HepG2 (cell line): ENCODE data around the gene RABGGTA. TPM values are rescaled to one million over a fixed set of nuclear protein-coding genes. Genes with fewer than 3 reads are reported as not detected.

Experiments
- ETV5 ChIP-seq: IDR thresholded peaks from 2 replicates; pipeline ENCODE4 v1.6.1; 2018; ENCODE audit warnings: missing biosample characterization, missing genetic modification reagents, inconsistent platforms, borderline replicate concordance
- GZF1 ChIP-seq: sonication (generic); formaldehyde crosslinking; IDR thresholded peaks from 2 replicates; pipeline ENCODE4 v1.5.1; 2020; ENCODE audit warnings: mild to moderate bottlenecking, missing genetic modification reagents
- KLF16 ChIP-seq, 2 experiments: sonication (generic) in 1 of 2; formaldehyde crosslinking in 1 of 2; IDR thresholded peaks; 2 replicates each; pipeline versions ENCODE4 v1.6.1 to v1.8.0; 2016 to 2023; ENCODE audit warnings: missing genetic modification reagents in 2 of 2, missing compliant biosample characterization in 1 of 2
- PHF21A ChIP-seq: sonication (generic); formaldehyde crosslinking; IDR thresholded peaks from 2 replicates; pipeline ENCODE4 v1.5.0; 2020; ENCODE audit warnings: mild to moderate bottlenecking, missing genetic modification reagents
- PHF5A ChIP-seq: IDR thresholded peaks from one replicate; pipeline ENCODE4 v1.6.1; 2018; ENCODE audit warnings: low read depth, missing genetic modification reagents; ENCODE audit not compliant: unreplicated experiment
- XRCC5 ChIP-seq: fragments of 200-400 bp; formaldehyde crosslinking; optimal IDR thresholded peaks from 2 replicates; pipeline ENCODE3; 2017; ENCODE audit warnings: mild to moderate bottlenecking, low read length
- ZNF138 ChIP-seq: sonication (generic); formaldehyde crosslinking; IDR thresholded peaks from 2 replicates; pipeline ENCODE4 v1.5.0; 2020; ENCODE audit warnings: mild to moderate bottlenecking, low read depth, missing genetic modification reagents
- ZNF354B ChIP-seq: sonication (generic); formaldehyde crosslinking; IDR thresholded peaks from 2 replicates; pipeline ENCODE4 v1.8.0; 2022; ENCODE audit warnings: mild to moderate bottlenecking, missing genetic modification reagents
- polyA plus RNA-seq, 8 experiments: library from polyadenylated mRNA; depleted of rRNA in 3 of 8; stranded (reverse) in 7 of 8; unstranded in 1 of 8; fragments of >200 nt; fragmentation: Illumina TruSeq in 4 of 8; extraction: Trizol in 4 of 8; gene quantifications; 2 replicates each; pipeline versions ENCODE4 v1.2.1 to v1.2.3, GENCODE V29; 2011 to 2016; ENCODE audit warnings: low read depth in 4 of 8, missing spikeins in 1 of 8, mixed read lengths in 1 of 8; ENCODE audit not compliant: insufficient read depth in 1 of 8
- total RNA-seq, 5 experiments: library from RNA; depleted of rRNA; stranded (reverse); fragments of >200 nt; fragmentation: Illumina TruSeq; extraction: Trizol; gene quantifications; 2 replicates each; pipeline ENCODE4 v1.2.3, GENCODE V29; 2016; ENCODE audit warnings: low read depth in 1 of 5
- TF ChIP-seq, protein P1 (sequence below): sonication (generic); formaldehyde crosslinking; IDR thresholded peaks from 2 replicates; pipeline ENCODE4 v1.4.0; 2020; ENCODE audit warnings: low read depth, missing genetic modification reagents
- TF ChIP-seq, protein P2 (sequence below): sonication (generic); formaldehyde crosslinking; IDR thresholded peaks from 2 replicates; pipeline ENCODE4 v1.4.0; 2020; ENCODE audit warnings: mild to moderate bottlenecking, missing genetic modification reagents, borderline replicate concordance

Gene RABGGTA
- total and polyA plus RNA-seq, 2 of the 13 experiments (the other 11 are each of a cell fraction or from before 2014, with no cell fraction given) = 57.9 to 90.8 TPM

DNA sequence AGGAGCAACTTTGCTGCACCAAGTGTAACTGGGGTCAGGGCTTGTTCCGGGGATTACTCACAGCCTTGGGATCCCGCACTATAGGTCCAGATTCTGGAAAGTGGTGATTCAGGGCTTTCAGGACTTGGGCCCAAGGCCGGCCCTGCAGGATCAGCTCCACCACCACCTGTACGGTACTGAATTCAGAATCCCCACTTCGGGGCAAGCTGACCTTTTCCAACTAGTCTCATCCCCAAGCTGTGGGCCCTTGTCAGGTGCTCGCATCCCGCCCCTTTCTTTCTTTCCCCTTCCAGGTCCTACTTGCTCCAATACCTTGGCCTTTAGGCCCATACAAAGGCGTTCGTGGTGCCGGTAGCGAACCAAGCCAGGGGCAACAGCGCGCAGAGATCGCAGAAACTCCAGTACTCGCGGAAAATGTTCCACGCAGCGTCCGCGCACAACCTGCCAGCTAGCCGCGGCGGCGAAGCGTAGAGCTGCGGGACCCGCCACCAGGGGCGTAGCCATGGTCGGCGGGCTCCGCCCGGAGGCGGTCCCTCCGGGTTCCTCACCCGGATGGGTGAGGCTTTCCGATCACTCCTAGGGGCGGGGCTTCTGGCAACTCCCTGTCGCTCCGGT, 29.5 kb downstream of the RABGGTA start (continued):
- TF ChIP-seq XRCC5 = peak; percentile 95
- peak in 1 of 2 experiments; percentile 56; a peak in 2 of 4 replicates for TF ChIP-seq KLF16 (CRISPR knock-in tag; IDR thresholded peaks at IDR 0.05)
- TF ChIP-seq, protein P1, sequence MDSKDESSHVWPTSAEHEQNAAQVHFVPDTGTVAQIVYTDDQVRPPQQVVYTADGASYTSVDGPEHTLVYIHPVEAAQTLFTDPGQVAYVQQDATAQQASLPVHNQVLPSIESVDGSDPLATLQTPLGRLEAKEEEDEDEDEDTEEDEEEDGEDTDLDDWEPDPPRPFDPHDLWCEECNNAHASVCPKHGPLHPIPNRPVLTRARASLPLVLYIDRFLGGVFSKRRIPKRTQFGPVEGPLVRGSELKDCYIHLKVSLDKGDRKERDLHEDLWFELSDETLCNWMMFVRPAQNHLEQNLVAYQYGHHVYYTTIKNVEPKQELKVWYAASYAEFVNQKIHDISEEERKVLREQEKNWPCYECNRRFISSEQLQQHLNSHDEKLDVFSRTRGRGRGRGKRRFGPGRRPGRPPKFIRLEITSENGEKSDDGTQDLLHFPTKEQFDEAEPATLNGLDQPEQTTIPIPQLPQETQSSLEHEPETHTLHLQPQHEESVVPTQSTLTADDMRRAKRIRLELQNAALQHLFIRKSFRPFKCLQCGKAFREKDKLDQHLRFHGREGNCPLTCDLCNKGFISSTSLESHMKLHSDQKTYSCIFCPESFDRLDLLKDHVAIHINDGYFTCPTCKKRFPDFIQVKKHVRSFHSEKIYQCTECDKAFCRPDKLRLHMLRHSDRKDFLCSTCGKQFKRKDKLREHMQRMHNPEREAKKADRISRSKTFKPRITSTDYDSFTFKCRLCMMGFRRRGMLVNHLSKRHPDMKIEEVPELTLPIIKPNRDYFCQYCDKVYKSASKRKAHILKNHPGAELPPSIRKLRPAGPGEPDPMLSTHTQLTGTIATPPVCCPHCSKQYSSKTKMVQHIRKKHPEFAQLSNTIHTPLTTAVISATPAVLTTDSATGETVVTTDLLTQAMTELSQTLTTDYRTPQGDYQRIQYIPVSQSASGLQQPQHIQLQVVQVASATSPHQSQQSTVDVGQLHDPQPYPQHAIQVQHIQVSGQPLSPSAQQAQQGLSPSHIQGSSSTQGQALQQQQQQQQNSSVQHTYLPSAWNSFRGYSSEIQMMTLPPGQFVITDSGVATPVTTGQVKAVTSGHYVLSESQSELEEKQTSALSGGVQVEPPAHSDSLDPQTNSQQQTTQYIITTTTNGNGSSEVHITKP = no peak
- peak; percentile 31; the same call in 1 of the 2 replicates for TF ChIP-seq ZNF138
- TF ChIP-seq PHF5A = peak; percentile 91
- TF ChIP-seq ETV5 = no peak
- TF ChIP-seq, protein P2, sequence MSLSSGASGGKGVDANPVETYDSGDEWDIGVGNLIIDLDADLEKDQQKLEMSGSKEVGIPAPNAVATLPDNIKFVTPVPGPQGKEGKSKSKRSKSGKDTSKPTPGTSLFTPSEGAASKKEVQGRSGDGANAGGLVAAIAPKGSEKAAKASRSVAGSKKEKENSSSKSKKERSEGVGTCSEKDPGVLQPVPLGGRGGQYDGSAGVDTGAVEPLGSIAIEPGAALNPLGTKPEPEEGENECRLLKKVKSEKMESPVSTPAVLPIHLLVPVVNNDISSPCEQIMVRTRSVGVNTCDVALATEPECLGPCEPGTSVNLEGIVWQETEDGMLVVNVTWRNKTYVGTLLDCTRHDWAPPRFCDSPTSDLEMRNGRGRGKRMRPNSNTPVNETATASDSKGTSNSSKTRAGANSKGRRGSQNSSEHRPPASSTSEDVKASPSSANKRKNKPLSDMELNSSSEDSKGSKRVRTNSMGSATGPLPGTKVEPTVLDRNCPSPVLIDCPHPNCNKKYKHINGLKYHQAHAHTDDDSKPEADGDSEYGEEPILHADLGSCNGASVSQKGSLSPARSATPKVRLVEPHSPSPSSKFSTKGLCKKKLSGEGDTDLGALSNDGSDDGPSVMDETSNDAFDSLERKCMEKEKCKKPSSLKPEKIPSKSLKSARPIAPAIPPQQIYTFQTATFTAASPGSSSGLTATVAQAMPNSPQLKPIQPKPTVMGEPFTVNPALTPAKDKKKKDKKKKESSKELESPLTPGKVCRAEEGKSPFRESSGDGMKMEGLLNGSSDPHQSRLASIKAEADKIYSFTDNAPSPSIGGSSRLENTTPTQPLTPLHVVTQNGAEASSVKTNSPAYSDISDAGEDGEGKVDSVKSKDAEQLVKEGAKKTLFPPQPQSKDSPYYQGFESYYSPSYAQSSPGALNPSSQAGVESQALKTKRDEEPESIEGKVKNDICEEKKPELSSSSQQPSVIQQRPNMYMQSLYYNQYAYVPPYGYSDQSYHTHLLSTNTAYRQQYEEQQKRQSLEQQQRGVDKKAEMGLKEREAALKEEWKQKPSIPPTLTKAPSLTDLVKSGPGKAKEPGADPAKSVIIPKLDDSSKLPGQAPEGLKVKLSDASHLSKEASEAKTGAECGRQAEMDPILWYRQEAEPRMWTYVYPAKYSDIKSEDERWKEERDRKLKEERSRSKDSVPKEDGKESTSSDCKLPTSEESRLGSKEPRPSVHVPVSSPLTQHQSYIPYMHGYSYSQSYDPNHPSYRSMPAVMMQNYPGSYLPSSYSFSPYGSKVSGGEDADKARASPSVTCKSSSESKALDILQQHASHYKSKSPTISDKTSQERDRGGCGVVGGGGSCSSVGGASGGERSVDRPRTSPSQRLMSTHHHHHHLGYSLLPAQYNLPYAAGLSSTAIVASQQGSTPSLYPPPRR (CRISPR knock-in tag) = no peak
- no peak for TF ChIP-seq GZF1 (CRISPR knock-in tag)
- TF ChIP-seq ZNF354B (CRISPR knock-in tag) = peak; percentile 39; the same call in 1 of the 2 replicates
- TF ChIP-seq PHF21A (CRISPR knock-in tag) = no peak; the same call in 1 of the 2 replicates
